ENCODE measurements around the gene CENPS.

GRCh38 chr1:10444248-10444647 is 14.0 kb downstream of the CENPS start:
- TF ChIP-seq TRIM24 (IDR thresholded peaks at IDR 0.05) (no peak), FIP1L1 (IDR thresholded peaks at IDR 0.05; ENCODE audit: low read depth, low read length, poor library complexity, severe bottlenecking) (no peak), CTCF (IDR thresholded peaks at IDR 0.05 in 2 of 3, conservative IDR thresholded peaks at IDR 0.05 in 1 of 3; ENCODE audit: insufficient read depth in 2 of 3, low read depth in 1 of 3, low read length in 3 of 3) (no peak), RBM39 (optimal IDR thresholded peaks at IDR 0.05; ENCODE audit: low read depth, low read length) (no peak), SUPT5H (IDR thresholded peaks at IDR 0.05) (no peak), POLR2A (conservative IDR thresholded peaks at IDR 0.05) (no peak), ZNF695 (CRISPR knock-in tag; IDR thresholded peaks at IDR 0.05) (no peak), HDAC6 (IDR thresholded peaks at IDR 0.05; ENCODE audit: low read depth, low read length) (no peak), RB1 (IDR thresholded peaks at IDR 0.05; ENCODE audit: low read depth) (no peak), ZNF239 (CRISPR knock-in tag; IDR thresholded peaks at IDR 0.05) (no peak)
- TF ChIP-seq, protein P1, sequence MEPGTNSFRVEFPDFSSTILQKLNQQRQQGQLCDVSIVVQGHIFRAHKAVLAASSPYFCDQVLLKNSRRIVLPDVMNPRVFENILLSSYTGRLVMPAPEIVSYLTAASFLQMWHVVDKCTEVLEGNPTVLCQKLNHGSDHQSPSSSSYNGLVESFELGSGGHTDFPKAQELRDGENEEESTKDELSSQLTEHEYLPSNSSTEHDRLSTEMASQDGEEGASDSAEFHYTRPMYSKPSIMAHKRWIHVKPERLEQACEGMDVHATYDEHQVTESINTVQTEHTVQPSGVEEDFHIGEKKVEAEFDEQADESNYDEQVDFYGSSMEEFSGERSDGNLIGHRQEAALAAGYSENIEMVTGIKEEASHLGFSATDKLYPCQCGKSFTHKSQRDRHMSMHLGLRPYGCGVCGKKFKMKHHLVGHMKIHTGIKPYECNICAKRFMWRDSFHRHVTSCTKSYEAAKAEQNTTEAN (CRISPR knock-in tag; IDR thresholded peaks at IDR 0.05) = no peak

All from K562 (cell line).